Glomerular endothelial cell (primary cell): ENCODE results near the gene BMPR1A. TPM values are rescaled to one million over a fixed set of nuclear protein-coding genes. Genes with fewer than 3 reads are reported as not detected.
"Not testable (repeated sequence)": the region's sequence is repeated elsewhere in the genome, so short reads cannot be mapped to it uniquely, and the experiment has no call there.

Experiments used
- DNase-seq: peaks from one replicate; pipeline ENCODE4 v3.0.0-alpha.2; 2011; ENCODE audit warnings: low read depth, low spot score; ENCODE audit errors: extremely low read depth
- total RNA-seq: library from RNA; depleted of rRNA; stranded (reverse); fragments of >200 nt; gene quantifications from 2 replicates; pipeline ENCODE4 v1.2.3, GENCODE V29; 2015

The BMPR1A gene
- total RNA-seq, 1 donor from 2014 or later: 2.8 TPM

DNA sequence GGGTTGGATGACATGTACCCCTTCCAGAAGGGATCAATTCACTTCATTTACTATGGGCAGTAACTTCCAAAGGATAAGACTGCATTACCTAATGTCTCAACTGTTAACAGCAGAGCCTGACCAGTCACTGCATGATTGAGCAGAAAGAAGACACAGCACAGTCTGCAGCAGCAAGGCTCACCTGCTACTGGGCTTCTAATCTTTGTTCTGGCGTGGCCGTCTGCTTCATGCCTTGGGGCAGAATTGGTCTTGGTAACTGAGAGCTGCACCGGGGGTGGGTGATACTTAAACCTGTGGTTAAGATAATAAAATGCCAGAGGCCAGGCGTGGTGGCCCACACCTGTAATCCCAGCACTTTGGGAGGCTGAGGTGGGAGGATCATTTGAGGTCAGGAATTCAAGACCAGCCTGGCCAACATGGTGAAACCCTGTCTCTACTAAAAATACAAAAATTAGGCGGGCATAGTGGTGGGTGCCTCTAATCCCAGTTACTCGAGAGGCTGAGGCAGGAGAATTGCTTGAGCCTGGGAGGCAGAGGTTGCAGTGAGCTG, 177.8 kb downstream of the BMPR1A start:
- not testable (repeated sequence) for DNase-seq

DNA sequence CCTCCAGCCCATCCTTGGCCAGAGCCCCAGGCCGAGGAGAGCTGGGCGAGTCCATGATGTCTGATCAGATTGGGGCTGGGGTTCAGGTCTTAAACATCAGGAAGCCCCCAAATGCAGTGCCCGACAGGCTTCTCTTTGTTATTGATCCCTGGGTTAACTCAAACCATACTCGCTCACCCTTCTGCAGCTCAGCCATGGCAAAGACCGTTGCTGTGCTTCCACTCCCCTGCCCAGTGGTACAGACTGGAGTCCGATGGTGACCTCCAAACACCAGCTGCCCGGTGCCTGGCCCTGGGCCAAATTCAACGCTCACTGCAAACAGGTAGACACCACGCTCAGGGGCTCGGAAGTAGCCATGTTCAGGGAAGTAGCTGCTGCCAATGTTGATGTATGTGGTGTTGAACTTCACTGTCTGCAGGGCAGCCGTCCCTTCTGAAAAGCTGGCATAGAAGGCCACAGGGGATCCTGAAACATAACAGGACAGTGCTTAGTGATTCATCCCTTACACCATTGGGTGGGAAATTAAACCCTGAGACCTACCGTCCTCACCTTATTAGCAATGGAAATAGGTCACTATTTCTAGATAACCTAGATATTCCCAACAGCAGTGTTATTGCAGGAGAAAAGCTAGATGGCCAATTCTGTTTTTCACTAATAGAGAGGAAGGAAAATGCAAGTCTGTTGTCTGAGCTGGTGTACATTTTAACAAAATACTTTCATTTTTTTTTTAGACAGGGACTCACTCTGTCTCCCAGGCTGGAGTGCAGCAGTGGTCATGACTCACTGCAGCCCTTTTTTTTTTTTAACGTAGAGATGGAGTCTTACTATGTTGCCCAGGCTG, 180.5 kb downstream of the BMPR1A start:
- no peak for DNase-seq

DNA sequence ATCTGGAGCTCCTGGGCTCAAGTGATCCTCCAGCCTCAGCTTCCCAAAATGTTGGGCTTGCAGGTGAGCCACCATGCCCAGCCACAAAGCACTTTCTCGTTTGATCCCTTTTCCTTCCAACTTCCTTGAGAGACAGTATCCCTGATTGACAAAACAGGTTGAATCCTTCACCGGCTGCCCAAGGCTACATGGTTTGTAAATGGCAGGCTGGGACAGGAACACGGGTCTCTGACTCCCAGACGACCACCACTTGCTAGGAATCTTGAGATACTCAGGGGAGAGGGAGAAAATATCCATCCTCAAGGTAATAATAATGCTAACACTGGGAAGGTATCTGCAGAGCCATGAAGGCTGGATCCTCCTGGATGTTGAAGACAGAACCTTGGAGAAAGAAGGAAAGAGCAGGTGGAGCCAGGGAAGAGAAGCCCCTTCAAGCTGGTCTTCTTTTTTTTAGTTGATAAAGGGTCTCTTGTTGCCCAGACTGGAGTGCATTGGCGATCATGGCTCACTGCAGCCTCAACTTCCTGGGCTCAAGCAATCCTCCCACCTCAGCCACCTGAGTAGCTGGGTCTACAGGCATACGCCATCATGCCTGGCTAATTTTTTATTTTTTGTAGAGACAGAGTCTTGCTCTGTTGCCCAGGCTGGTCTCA, 181.2 kb downstream of the BMPR1A start:
- no peak for DNase-seq

DNA sequence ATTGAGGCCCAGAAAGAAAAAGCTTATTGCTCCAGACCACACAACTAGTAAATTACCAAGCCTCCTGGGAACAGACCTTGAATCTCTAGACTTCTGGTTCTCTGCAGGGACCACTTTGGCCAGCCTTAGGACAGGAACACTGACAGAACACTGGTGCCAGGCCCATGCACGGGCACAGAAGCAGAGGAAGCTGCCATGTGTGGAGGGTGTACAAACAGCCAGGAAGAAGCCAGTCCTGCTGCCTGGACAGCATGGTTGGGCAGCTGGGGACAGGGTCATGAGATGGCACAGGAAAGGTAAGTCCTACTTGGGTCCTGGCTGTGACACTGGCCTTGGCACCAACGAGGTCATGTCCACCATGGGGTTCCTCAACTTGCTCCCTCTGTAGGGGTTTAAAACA, 181.8 kb downstream of the BMPR1A start:
- DNase-seq: no peak

DNA sequence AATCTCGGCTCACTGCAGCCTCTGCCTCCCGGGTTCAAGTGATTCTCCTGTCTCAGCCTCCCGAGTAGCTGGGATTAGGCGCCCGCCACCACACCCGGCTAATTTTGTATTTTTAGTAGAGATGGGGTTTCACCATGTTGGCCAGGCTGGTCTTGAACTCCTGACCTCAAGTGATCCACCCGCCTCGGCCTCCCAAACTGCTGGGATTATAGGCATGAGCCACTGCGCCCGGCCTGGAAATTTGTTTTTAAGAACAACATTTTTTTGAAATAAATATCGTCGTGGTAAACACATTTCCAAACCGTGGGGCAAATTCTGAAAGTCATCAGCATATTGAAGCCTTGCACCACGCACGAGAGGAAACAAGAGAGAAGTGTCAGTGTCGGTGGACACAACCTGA, 183.7 kb downstream of the BMPR1A start:
- DNase-seq: not testable (repeated sequence)

DNA sequence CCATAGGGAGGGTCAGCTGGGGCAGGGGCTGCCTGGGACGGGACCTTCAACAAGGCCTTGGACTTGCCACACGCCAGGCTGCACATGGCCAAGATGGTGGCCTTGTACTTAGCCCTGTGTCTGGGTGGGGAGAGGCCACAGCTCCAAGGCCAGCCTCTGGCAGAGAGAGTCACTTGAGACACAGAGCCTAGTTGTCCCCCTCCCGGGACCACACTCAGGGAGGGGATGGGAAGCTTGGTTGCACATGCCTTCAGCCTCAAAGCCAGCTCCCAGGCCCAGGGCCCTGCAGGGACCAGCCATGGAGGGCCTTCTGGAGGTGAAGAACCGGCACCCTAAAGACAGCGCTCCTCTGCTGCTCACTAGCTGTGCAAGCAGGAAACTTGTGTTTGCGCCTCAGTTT, 184.3 kb downstream of the BMPR1A start:
- no peak for DNase-seq

DNA sequence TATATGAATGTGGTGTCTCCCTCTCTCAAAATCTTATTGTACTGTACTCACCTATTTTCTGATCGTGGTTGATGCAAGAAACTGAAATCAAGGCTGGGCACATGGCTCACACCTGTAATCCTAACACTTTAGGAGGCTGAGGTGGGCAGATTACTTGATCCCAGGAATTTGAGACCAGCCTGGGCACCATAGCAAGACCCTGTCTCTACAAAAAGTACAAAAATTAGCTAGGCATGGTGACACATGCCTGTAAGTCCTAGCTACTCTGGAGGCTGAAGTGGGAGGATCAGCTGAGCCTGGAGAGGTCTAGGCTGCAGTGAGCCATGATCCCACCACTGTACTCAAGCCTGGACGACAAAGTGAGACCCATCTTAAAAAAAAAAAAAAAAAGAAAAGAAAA, 185.0 kb downstream of the BMPR1A start:
- DNase-seq: no peak

DNA sequence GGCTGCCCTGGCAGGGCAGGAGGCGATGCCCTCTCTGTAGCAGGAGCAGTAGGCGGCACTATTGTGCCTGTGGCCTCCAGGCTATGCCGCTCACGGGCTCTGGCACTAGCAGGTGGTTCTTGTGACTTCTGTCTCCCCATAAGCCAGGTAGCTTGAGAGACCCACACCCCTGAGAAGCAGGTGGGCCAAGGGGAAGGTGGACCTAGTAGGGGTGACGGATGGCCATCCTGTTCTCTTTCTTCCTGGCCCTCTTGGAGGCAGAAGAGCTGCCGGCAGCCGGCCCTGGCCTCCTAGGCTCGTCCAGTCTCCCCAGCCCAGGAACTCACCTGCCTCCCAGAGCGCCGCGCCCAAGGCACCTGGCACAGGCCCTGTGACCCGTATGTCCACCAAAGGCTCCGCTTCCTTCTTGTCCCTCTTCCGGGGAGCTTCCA, 185.6 kb downstream of the BMPR1A start:
- DNase-seq: no peak

DNA sequence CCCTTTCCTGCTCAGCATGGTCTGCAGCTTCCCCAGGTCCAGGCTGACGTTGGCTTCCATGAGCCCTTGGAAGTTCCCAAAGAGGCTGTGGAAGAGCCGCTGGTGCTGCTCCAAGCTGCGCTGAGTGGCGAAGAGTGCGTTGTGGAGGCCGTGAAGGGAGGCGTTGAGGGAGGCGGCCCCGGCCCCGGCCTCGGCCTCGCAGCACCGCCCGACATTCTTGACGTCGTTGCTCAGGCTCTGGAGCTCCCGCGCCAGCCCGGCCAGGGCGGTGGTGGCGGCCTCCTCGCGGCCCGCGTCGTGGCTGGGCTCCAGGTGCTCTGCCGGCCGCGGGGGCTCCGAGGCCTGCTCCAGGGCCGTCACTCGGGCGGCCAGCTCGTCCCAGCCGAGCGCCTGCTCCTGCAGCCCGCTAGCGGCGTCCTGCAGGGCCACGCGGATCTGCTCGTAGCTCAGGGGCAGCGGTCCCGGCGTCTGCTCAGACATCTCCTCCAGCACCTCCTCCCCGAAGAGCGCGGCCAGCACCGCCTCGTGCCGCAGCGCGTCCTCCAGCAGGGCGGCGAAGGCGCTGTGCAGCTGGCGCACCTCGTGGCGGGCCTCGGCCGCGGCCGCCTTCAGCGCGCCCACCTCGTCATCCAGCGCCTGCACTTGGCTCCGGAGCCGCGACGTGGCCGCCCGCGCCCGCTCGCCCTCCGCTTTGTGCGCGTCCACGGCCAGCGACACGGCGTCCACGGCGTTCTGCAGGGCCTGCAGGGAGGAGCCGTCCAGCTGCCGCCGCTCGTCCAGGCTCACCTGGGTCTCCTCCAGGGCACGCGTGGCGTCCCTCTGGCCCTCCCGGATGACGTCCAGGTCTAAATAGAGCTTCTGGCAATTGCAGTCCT, 186.3 kb downstream of the BMPR1A start:
- DNase-seq: no peak

DNA sequence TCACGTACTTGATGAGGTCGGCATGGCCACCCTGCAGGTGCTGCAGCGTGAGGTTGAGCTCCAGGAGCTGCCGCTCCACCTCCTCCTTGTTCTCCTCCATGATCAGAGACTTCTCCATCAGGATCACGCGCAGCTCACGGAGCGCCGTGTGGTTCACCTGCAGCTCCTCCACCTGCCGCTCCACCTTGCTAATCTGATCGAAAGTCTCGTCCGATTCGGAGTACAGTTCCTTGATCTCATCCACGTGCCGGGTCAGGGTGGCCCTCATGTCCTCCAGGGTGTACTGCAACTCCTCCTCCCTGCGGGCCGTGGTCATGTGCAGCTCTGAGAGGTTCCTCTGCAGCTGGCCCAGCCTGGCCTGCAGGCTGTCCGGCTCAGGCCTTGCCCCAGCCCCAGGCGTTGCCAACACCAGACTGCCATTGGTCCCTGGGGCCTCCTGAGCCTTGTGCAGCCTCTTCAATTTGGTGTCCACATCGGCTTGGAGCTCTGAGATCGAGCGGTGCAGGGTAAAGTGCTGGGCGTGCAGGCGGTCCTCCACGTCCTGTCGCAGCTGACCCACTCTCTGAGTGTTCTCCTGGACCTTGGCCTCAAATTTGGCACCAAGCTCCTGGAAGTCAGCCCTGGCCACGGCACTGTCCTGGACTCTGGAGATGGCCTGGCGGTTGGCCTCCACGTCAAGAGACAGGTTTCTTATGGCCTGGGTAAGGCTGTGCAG, 187.1 kb downstream of the BMPR1A start:
- DNase-seq: no peak

DNA sequence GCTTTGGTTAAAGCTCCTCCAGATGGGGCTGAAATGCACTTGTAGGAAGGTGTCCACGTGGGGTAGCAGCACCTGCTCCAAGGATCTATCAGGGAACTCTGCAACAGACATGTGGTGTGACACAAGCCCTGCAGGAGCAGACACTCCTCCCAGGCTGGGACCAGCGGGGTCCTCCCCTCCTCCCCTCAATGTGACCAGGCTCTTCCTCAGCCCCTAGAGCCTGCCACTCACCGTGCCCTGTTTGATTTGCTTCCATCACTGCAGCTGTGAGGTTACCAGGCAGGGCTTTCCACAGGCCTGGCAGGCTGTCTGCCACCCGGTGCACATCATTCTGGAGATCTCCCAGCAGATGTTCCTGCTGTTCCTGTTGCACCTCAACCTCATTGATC, 187.6 kb downstream of the BMPR1A start:
- no peak for DNase-seq

DNA sequence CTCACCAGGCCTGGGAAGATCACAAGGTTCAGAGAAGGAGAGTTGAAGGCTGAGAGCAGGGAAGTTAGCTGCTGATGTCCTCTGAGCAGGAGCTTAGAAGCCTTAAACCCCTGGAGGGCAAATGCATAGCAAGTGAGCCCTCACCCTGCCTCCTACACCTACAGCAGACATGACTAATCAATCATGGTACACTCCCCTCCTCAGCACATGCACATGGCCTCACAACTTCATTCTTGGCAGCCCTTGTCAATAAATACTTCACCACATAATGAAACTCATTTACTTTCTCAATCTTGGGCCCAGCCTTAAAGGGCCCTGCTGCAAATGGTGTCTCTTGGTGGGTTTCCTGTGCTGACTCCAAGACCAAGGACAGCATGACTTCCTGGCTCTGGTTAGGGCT, 188.1 kb downstream of the BMPR1A start:
- DNase-seq: no peak

DNA sequence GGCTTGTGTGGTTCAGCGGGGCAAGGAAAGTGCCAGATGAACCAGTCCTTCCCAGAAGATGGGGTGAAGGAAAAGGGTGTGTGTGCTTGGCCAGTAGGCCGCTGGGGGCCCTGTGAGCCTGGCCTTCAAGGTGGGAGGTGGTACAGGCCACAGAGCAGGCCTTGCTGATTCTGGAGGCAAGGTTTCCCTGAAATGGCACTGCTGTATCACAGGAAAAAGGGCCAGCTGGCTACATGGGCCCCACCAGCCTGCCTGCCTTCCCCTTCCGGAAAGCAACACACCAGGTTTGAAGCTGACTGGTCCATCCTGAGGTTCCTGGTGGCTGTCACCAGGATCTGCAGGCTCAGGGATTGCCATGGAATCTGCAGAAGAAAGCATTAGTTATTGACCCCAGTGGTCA, 188.5 kb downstream of the BMPR1A start:
- no peak for DNase-seq

DNA sequence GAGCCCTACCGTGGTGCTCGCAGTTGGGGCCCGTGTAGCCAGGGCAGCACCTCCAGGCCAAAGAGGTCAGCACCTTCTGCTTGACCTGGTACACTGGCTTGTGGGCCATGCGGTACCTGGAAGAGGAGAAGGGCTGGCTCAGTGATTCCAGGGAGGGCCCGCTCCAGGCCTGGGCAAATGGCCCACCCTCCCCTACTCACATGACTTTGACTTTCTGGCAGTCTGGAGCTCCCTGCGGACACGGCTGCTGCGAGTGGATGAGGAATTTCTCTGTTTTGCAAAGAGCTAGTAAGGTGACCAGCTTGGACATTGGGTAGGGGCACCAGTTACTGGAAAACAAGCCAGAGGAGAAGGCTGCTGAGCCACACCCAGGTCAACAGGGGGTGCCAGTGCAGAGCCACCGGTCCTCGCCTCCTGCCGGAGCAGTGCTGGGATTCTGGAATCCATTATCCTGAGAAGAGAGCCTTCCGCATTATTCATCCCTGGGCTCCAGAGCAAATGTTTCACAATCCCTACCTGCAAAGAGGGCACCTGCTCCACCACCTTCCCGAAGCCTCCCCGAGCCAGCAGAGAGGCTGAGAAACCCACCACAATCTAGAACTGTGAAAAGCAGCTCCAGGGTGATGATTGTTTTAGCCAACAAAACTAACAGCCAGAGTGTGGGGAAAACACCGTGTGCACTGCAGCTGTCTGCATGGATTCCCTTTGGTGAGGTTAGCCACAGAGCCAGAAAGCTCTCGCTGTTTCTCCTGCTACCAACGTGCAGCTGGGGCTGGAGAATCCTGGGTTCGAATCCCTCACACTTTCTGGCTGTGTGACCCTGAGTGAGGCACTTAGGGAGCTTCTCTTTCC, 189.2 kb downstream of the BMPR1A start:
- no peak for DNase-seq

DNA sequence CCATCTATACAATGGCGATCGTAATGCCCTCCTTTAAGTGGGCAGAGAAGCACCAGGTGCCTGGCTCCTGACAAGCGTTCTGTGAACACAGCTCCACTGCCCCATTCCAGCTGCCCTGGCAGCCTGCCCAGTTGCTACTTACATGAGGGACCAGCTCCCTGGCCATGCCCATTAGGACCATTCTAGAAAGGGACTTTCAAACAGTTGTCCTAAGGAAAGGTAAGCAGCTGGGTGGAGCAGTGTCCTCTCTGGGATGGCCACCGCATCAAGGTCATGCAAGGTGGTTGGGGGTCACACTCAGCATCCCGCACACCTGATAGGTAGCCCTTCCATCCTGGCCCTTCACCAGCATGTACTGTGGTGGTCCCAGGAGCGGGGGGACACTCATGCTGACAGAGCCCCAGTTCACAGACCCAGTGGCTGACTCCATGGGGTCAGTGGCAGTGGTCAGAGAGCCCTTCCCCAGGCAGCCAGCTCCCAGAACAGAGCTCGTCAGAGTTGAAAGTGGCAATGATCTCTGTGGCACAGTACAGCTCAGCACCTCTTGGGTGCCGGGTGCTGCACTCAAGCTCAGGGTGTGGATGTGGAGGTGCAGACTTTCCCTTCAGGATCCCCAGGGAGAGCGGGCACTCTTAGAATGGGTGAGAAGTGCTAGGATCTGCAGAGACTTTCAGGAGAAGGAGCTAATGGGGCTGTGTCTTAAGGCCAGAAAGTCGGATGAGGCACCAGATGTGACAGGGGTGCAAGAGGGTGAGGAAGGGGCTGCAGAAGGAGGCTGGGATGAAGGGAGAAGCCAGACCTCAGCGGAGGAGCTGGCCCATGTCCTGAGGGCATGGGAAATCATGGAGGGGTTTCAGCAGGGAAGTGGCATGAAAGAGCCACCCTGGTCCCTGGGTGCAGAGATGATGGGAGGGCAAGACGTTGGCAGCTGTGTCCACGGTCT, 190.1 kb downstream of the BMPR1A start:
- DNase-seq: no peak

DNA sequence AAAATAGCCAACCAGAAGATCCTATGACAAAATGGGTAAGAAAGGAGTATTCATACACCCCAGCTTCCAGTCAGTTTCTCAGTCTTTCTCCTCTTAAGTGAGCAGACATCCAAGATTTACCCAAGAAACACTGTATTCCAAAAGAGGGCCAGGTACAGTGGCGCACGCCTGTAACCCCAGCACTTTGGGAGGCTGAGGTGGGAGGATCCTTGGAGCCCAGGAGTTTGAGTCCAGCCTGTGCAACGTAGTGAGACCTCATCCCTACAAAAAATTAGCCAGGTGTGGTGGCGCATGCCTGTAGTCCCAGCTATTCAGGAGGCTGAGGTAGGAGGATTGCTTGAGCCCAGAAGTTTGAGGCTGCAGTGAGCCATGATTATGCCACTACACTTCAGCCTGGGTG, 191.4 kb downstream of the BMPR1A start:
- DNase-seq: not testable (repeated sequence)

DNA sequence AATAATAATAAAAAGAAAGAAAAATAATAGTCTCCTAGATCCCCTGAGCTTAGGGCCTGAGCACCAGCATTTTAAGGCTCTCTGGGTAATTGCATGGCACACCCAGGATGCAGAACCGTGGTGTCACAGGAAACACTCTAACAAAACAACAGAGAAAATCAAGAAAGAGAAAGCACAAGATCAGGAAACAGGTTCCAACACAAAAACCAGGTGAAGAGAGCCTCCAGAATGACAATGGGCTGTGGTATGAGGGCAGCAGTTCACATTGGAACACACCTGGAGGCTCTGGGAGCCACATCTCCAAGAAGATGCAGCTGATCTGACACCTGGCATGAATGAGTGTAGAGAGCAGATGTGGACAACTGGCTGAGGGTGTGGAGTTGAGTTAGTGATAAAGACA, 193.9 kb downstream of the BMPR1A start:
- no peak for DNase-seq

DNA sequence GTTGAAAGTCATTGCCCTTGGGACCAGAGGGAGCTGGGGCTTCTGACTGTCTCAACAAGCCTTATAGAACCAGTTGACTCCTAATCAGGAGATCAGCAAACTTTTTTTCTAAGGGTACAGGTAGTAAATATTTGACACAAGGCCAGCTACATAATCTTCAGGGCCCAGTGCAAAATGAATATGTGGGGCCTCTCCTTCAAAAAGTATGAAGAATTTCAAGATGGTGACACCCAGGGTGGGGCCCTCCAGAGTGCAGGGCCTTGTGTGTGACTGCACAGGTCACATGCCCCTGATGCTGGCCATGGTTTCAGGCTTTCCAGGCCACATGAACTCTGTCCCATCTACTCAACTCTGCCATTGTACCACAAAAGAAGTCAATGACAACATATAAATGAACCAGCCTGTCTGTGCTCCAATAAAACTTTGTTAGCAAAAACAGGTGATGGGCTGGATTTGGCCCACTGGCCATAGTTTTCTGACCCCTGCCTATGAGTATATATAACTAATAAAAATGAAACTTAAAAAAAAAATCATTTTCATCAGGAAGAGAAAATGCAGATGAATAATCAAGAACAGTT, 194.9 kb downstream of the BMPR1A start:
- DNase-seq: no peak
